Mesenchymal stem cell (in vitro differentiated cells and primary cell): ENCODE measurements around the gene MAPK12.
A peak's percentile ranks its signal among the peaks of the same experiment; 100 is the strongest.

Experiments used
- DNase-seq: peaks from one replicate; pipeline ENCODE4 v3.0.0-alpha.2; 2013
- H2AFZ ChIP-seq: one replicate; pipeline ENCODE4 v1.6.1; 2013; ENCODE audit warnings: low read depth, mild to moderate bottlenecking, control low read depth, inconsistent platforms, low read length, moderate library complexity
- H2AK5ac ChIP-seq: 2 replicates; pipeline ENCODE4 v1.6.1; 2013; ENCODE audit warnings: low read length, moderate library complexity, mild to moderate bottlenecking, inconsistent platforms; ENCODE audit not compliant: severe bottlenecking
- H2BK120ac ChIP-seq: one replicate; pipeline ENCODE4 v1.6.1; 2013; ENCODE audit warnings: low read depth, mild to moderate bottlenecking, inconsistent platforms, low read length, moderate library complexity
- H2BK12ac ChIP-seq, 2 experiments: one replicate each; pipeline ENCODE4 v1.6.1; 2013; ENCODE audit warnings: inconsistent platforms in 2 of 2, low read length in 2 of 2, mild to moderate bottlenecking in 2 of 2, moderate library complexity in 2 of 2, control low read depth in 1 of 2
- H2BK15ac ChIP-seq: one replicate; pipeline ENCODE4 v1.6.1; 2013; ENCODE audit warnings: mild to moderate bottlenecking, low read depth, inconsistent platforms; ENCODE audit not compliant: poor library complexity, severe bottlenecking
- H2BK5ac ChIP-seq: 2 replicates; pipeline ENCODE4 v1.6.1; 2013; ENCODE audit warnings: low read depth, mild to moderate bottlenecking, low read length, control low read depth, inconsistent platforms; ENCODE audit not compliant: poor library complexity, severe bottlenecking
- H3K14ac ChIP-seq, 2 experiments: one replicate each; pipeline ENCODE4 v1.6.1; 2013; ENCODE audit warnings: inconsistent platforms in 2 of 2, low read length in 2 of 2, control low read depth in 1 of 2, mild to moderate bottlenecking in 1 of 2, moderate library complexity in 1 of 2
- H3K18ac ChIP-seq, 2 experiments: one replicate each; pipeline ENCODE4 v1.6.1; 2013; ENCODE audit warnings: inconsistent platforms in 2 of 2, low read length in 2 of 2, control low read depth in 1 of 2, low read depth in 1 of 2, mild to moderate bottlenecking in 1 of 2
- H3K23ac ChIP-seq, 2 experiments: one replicate each; pipeline ENCODE4 v1.6.1; 2013; ENCODE audit warnings: inconsistent platforms in 2 of 2, low read length in 2 of 2, mild to moderate bottlenecking in 2 of 2, moderate library complexity in 2 of 2, control low read depth in 1 of 2
- H3K27ac ChIP-seq: 2 replicates; pipeline ENCODE4 v1.5.1; 2013; ENCODE audit warnings: mild to moderate bottlenecking, moderate library complexity, low read length, control low read depth, inconsistent platforms; ENCODE audit not compliant: poor library complexity, severe bottlenecking
- H3K27me3 ChIP-seq, 2 experiments: 2 replicates each; pipeline versions ENCODE4 v1.6.1 to v1.7.0; 2013; ENCODE audit warnings: low read length in 2 of 2, mild to moderate bottlenecking in 2 of 2, moderate library complexity in 2 of 2, control low read depth in 1 of 2, inconsistent platforms in 1 of 2; ENCODE audit not compliant: control insufficient read depth in 1 of 2, insufficient read depth in 1 of 2
- H3K36me3 ChIP-seq, 2 experiments: 2 replicates each; pipeline versions ENCODE4 v1.6.1 to v1.7.0; 2013; ENCODE audit warnings: low read length in 2 of 2, control low read depth in 1 of 2, inconsistent platforms in 1 of 2, low read depth in 1 of 2, mild to moderate bottlenecking in 1 of 2; ENCODE audit not compliant: insufficient read depth in 2 of 2, control insufficient read depth in 1 of 2
- H3K4ac ChIP-seq, 2 experiments: one replicate each; pipeline ENCODE4 v1.6.1; 2013; ENCODE audit warnings: inconsistent platforms in 2 of 2, low read length in 2 of 2, mild to moderate bottlenecking in 2 of 2, moderate library complexity in 2 of 2, control low read depth in 1 of 2, low read depth in 1 of 2
- H3K4me1 ChIP-seq: 2 replicates; pipeline ENCODE4 v1.6.1; 2013; ENCODE audit warnings: low read depth, low read length, control low read depth; ENCODE audit not compliant: control insufficient read depth, insufficient read depth
- H3K4me2 ChIP-seq: 2 replicates; pipeline ENCODE4 v1.6.1; 2013; ENCODE audit warnings: low read length, mild to moderate bottlenecking, inconsistent platforms; ENCODE audit not compliant: poor library complexity, severe bottlenecking
- H3K4me3 ChIP-seq, 2 experiments: 2 replicates each; pipeline versions ENCODE4 v1.5.1 to v1.7.0; 2013; ENCODE audit warnings: low read length in 2 of 2, mild to moderate bottlenecking in 2 of 2, control low read depth in 1 of 2, low read depth in 1 of 2; ENCODE audit not compliant: insufficient read depth in 1 of 2
- H3K79me1 ChIP-seq: replicated peaks from 2 replicates; pipeline ENCODE4 v1.6.1; 2013; ENCODE audit warnings: mild to moderate bottlenecking, control low read depth, low read length, inconsistent platforms; ENCODE audit not compliant: poor library complexity, severe bottlenecking
- H3K9ac ChIP-seq: 2 replicates; pipeline ENCODE4 v1.7.0; 2013; ENCODE audit warnings: mild to moderate bottlenecking, low read length, moderate library complexity
- H3K9me3 ChIP-seq: 2 replicates; pipeline ENCODE4 v1.7.0; 2013; ENCODE audit warnings: mild to moderate bottlenecking, low read length; ENCODE audit not compliant: control insufficient read depth
- H4K8ac ChIP-seq: one replicate; pipeline ENCODE4 v1.6.1; 2013; ENCODE audit warnings: inconsistent platforms, mild to moderate bottlenecking, low read length, moderate library complexity
- H4K91ac ChIP-seq: one replicate; pipeline ENCODE4 v1.6.1; 2013; ENCODE audit warnings: mild to moderate bottlenecking, low read length, inconsistent platforms
- WGBS: methylation state at CpG from one replicate; pipeline ENCODE4 v1.1.7; 2013; ENCODE audit warnings: mixed read lengths; 5-methylcytosine and 5-hydroxymethylcytosine counted together

Gene MAPK12

DNA sequence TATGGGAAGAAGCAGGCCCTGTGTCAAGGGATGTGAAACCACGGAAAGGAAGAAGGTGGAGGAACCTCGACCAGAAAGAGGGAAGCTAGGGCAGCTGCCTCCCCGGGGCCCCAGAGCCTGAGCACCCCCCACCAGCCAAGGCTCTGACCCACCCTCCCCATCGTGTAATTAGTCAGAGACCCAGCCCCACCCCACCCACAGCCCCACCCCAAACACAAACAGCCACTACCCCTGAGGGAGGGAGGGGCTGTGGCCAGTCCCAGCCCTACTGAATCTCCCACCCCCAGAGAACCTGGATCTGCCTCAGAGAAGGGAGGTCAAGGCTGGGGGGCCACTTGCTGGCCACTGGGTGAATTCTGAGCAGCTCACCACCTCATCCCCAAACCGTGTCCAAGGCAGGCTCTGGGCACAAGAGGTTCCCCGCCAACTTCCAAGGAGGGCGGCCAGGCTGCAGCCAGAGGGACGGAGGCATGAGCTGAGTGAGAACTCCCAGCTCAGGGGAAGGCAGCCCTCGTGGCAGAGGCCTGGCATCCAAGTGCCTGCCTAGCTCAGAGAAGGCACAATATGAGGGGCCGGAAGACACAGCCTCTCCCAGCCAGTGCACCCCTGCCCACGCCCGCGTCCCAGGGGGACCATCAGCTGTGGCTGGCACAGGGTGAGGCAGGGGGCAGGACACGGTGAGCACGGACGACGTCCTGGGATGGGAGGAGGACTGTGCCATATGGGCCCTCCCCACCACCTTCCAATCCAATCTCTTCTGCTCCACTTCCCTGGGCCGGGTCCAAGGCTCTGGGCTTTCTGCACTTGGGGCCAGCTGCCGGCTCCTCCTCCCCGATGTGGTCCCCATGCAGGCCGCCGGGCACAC, 43.3 kb upstream of the MAPK12 start:
- no peak for DNase-seq
- Histone ChIP-seq H3K4me1 (peaks cover 75% of the 10 kb centered on the region), H3K4me3 (peak overlapping the region in 1 of 2 experiments; percentile 89), H3K36me3 (peaks cover 8 to 53% of the 10 kb centered on the region in 2 experiments), H2AK5ac (peak overlapping the region; percentile 96), H3K27me3 (no peaks in the 10 kb centered on the region), H3K23ac (peak overlapping the region in 1 of 2 experiments; percentile 56), H2BK120ac (peak overlapping the region; percentile 96), H3K9me3 (no peaks in the 10 kb centered on the region), H3K18ac (peak overlapping the region; percentile 78 to 98), H3K4ac (peak overlapping the region; percentile 68 to 75), H2BK12ac (peak overlapping the region; percentile 97 to 98), H4K91ac (peak overlapping the region; percentile 98), H2AFZ (no peak overlapping the region), H3K9ac (peak overlapping the region; percentile 97), H2BK5ac (peak overlapping the region; percentile 93), H3K79me1 (no peaks in the 10 kb centered on the region), H3K4me2 (peak overlapping the region; percentile 56), H3K14ac (peak overlapping the region in 1 of 2 experiments; percentile 97), H3K27ac (peak overlapping the region; percentile 92), H2BK15ac (peak overlapping the region; percentile 98), H4K8ac (peak overlapping the region; percentile 88)
- 72% methylated on average over 18 of the region's 22 CpGs for WGBS

DNA sequence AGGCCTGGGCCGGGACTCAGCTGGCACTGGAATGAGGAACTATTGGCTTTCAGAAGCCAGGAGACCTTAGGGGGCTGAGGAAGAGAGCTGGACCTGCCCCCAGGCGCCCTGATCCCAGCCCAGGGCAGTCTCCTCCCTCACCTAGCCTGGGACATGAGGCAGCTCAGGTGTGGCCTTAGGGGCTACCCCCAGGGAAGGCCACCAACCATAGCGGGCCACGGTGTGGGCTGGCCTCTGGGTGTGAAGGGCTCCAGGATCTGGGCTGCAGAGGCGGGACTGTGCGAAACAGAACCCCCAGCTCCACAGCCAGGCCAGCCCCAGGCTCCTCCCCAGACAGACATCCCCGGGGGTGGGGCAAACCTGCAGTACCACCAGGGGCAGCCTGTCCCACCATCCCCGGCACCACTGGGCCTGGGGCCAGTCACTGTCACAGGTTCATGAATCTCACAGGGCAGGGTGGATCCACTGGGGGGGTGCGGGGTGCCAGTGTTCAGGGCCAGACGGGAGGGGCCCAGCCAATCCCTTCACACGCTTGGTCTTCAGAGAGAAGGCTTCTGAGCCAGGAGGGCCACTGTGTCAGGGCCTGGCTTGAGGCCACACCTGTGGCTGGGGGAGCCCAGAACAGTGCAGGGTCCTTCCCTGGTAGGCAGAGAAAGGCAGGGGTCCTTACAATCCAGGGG, 42.5 kb upstream of the MAPK12 start:
- H3K9me3 ChIP-seq: no peaks in the 10 kb centered on the region
- H3K14ac ChIP-seq: peak overlapping the region; percentile 5 to 47
- peak overlapping the region; percentile 80 for H4K91ac ChIP-seq
- peak overlapping the region; percentile 96 for H2BK120ac ChIP-seq
- H3K27ac ChIP-seq: peak overlapping the region; percentile 92
- no peak overlapping the region for H2AFZ ChIP-seq
- no peaks in the 10 kb centered on the region for H3K27me3 ChIP-seq
- peak overlapping the region in 1 of 2 experiments; percentile 3 for H3K4me3 ChIP-seq
- H3K18ac ChIP-seq: peak overlapping the region; percentile 78 to 83
- H2BK12ac ChIP-seq: peak overlapping the region; percentile 64 to 79
- no peaks in the 10 kb centered on the region for H3K79me1 ChIP-seq
- WGBS: 63% methylated on average over 11 of the region's 11 CpGs
- H3K4me2 ChIP-seq: peak overlapping the region; percentile 56
- H3K36me3 ChIP-seq: peaks cover 8 to 57% of the 10 kb centered on the region in 2 experiments
- peak overlapping the region; percentile 98 for H2BK15ac ChIP-seq
- H3K23ac ChIP-seq: peak overlapping the region in 1 of 2 experiments; percentile 19
- peak overlapping the region; percentile 75 to 86 for H3K4ac ChIP-seq
- DNase-seq: no peak
- peak overlapping the region; percentile 37 for H3K9ac ChIP-seq
- peak overlapping the region; percentile 79 for H2AK5ac ChIP-seq
- H2BK5ac ChIP-seq: peak overlapping the region; percentile 71
- peaks cover 78% of the 10 kb centered on the region for H3K4me1 ChIP-seq
- peak overlapping the region; percentile 88 for H4K8ac ChIP-seq

DNA sequence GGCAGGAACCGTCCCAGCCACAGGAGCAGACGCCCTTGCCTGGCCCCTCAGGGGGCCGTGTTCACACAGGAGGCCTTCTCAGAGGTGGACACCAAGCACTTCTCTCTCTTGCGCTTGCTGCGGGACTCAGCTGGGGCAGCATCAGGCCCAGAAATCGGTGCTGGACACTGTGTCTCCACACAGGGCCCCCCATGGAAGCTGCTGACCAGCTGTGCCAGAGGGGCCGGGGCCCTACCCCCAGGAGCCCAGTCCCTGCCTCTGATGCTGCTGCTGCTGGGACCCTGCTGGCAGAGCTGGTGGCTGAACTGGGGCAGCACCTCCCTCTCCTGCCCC, 42.0 kb upstream of the MAPK12 start:
- Histone ChIP-seq H3K4me1 (peaks cover 78% of the 10 kb centered on the region), H3K79me1 (no peaks in the 10 kb centered on the region), H3K14ac (peak overlapping the region; percentile 5 to 47), H2BK5ac (no peak overlapping the region), H2AFZ (no peak overlapping the region), H2BK15ac (no peak overlapping the region), H3K9ac (peak overlapping the region; percentile 37), H3K27ac (peak overlapping the region; percentile 92), H3K4me3 (no peak overlapping the region), H3K36me3 (peaks cover 8 to 60% of the 10 kb centered on the region in 2 experiments), H3K4me2 (peak overlapping the region; percentile 46), H2BK12ac (peak overlapping the region in 1 of 2 experiments; percentile 24), H3K27me3 (no peaks in the 10 kb centered on the region), H3K18ac (peak overlapping the region; percentile 35 to 78), H4K91ac (peak overlapping the region; percentile 80), H4K8ac (no peak overlapping the region), H3K9me3 (no peaks in the 10 kb centered on the region), H2AK5ac (peak overlapping the region; percentile 72), H2BK120ac (peak overlapping the region; percentile 54), H3K4ac (peak overlapping the region; percentile 56 to 86), H3K23ac (no peak overlapping the region)
- no peak for DNase-seq
- 90% methylated on average over 7 of the region's 7 CpGs for WGBS

DNA sequence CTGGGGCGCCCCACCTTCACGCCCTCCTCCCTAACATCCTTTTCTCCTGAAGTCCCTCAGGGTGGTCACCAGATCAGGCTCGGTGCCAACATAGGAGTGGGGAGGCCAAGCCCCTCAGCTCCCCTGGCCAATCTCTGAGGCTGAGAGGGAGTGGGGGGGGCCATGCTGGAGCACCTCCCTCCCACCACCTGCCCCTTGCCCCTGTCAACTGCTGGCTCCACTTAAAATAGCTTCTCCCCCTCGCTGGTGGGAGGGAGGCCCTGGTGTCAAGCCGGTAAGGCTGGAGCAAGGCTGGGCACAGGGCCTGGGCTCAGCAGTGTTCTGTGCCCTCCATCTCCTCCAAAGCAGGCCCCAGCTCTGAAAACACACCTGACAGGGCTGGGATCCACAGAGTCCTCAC, 41.1 kb upstream of the MAPK12 start:
- Histone ChIP-seq H3K4me1 (peaks cover 79% of the 10 kb centered on the region), H3K4me2 (no peak overlapping the region), H3K27me3 (no peaks in the 10 kb centered on the region), H3K27ac (peak overlapping the region; percentile 12), H3K14ac (peak overlapping the region in 1 of 2 experiments; percentile 31), H2BK15ac (no peak overlapping the region), H3K9me3 (no peaks in the 10 kb centered on the region), H2AFZ (no peak overlapping the region), H3K18ac (peak overlapping the region in 1 of 2 experiments; percentile 42), H2AK5ac (no peak overlapping the region), H3K36me3 (peaks cover 8 to 66% of the 10 kb centered on the region in 2 experiments), H2BK5ac (no peak overlapping the region), H2BK12ac (no peak overlapping the region), H3K9ac (peak overlapping the region; percentile 38), H3K79me1 (no peaks in the 10 kb centered on the region), H3K4me3 (no peak overlapping the region), H4K91ac (peak overlapping the region; percentile 34), H3K23ac (no peak overlapping the region), H2BK120ac (no peak overlapping the region), H3K4ac (peak overlapping the region in 1 of 2 experiments; percentile 25), H4K8ac (peak overlapping the region; percentile 59)
- DNase-seq: no peak
- WGBS: 67% methylated on average over 2 of the region's 5 CpGs
